ENCODE results near the gene ZSCAN20. TPM values are rescaled to one million over a fixed set of nuclear protein-coding genes. Genes with fewer than 3 reads are reported as not detected.

Gene ZSCAN20
- total RNA-seq, 1 donor from 2014 or later, result 7.1 TPM

GRCh38 chr1:33529957-33530356 lies 57.5 kb downstream of the ZSCAN20 start:
- no peak for DNase-seq (ENCODE audit: low read depth)
- H3K4me3 ChIP-seq (ENCODE audit: low read depth, low read length), result no peak overlapping the region
- H3K36me3 ChIP-seq (ENCODE audit: control insufficient read depth, insufficient read depth, low read length), result no peaks in the 10 kb centered on the region
- TF ChIP-seq, protein P1, sequence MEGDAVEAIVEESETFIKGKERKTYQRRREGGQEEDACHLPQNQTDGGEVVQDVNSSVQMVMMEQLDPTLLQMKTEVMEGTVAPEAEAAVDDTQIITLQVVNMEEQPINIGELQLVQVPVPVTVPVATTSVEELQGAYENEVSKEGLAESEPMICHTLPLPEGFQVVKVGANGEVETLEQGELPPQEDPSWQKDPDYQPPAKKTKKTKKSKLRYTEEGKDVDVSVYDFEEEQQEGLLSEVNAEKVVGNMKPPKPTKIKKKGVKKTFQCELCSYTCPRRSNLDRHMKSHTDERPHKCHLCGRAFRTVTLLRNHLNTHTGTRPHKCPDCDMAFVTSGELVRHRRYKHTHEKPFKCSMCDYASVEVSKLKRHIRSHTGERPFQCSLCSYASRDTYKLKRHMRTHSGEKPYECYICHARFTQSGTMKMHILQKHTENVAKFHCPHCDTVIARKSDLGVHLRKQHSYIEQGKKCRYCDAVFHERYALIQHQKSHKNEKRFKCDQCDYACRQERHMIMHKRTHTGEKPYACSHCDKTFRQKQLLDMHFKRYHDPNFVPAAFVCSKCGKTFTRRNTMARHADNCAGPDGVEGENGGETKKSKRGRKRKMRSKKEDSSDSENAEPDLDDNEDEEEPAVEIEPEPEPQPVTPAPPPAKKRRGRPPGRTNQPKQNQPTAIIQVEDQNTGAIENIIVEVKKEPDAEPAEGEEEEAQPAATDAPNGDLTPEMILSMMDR (IDR thresholded peaks at IDR 0.05; ENCODE audit: insufficient read depth, low read length, poor library complexity, severe bottlenecking), result no peak
- H3K27me3 ChIP-seq (ENCODE audit: control insufficient read depth, insufficient read depth, low read length), result no peaks in the 10 kb centered on the region

GRCh38 chr1:33532250-33532649 lies 59.8 kb downstream of the ZSCAN20 start:
- Histone ChIP-seq H3K27me3 (ENCODE audit: control insufficient read depth, insufficient read depth, low read length) (no peaks in the 10 kb centered on the region), H3K4me3 (ENCODE audit: low read depth, low read length) (no peak overlapping the region), H3K36me3 (ENCODE audit: control insufficient read depth, insufficient read depth, low read length) (no peaks in the 10 kb centered on the region)
- TF ChIP-seq, protein P1 (IDR thresholded peaks at IDR 0.05; ENCODE audit: insufficient read depth, low read length, poor library complexity, severe bottlenecking), result no peak
- no peak for DNase-seq (ENCODE audit: low read depth)

- Histone ChIP-seq H3K27me3 (ENCODE audit: control insufficient read depth, insufficient read depth, low read length) (no peaks in the 10 kb centered on the region), H3K36me3 (ENCODE audit: control insufficient read depth, insufficient read depth, low read length) (no peaks in the 10 kb centered on the region), H3K4me3 (ENCODE audit: low read depth, low read length) (no peak overlapping the region)
- DNase-seq (ENCODE audit: low read depth), result no peak
- TF ChIP-seq, protein P1 (IDR thresholded peaks at IDR 0.05; ENCODE audit: insufficient read depth, low read length, poor library complexity, severe bottlenecking), result no peak
Measured at GRCh38 chr1:33532936-33533335, 60.5 kb downstream of the ZSCAN20 start.

DNA sequence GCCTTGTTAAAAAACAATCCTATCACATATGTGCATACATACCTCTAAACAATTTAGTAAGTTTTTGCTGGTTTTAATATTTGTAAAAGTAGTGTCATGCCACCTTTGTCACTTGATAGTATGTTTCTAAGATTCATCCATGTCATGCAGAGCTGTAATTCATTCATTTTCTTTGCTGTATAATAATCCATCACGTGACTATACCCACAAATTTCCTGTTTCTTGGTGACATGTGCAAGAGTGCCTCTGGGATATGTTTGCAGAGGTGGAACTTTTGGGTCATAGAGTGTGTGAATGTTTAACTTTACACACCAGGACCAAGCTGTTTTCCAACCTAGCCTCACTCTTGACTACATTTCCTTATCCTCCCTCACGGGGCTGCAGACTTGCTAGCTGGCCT lies 62.9 kb downstream of the ZSCAN20 start:
- Histone ChIP-seq H3K36me3 (ENCODE audit: control insufficient read depth, insufficient read depth, low read length) (no peaks in the 10 kb centered on the region), H3K27me3 (ENCODE audit: control insufficient read depth, insufficient read depth, low read length) (no peaks in the 10 kb centered on the region), H3K4me3 (ENCODE audit: low read depth, low read length) (no peak overlapping the region)
- TF ChIP-seq, protein P1 (IDR thresholded peaks at IDR 0.05; ENCODE audit: insufficient read depth, low read length, poor library complexity, severe bottlenecking), result no peak
- DNase-seq (ENCODE audit: low read depth), result no peak

DNA sequence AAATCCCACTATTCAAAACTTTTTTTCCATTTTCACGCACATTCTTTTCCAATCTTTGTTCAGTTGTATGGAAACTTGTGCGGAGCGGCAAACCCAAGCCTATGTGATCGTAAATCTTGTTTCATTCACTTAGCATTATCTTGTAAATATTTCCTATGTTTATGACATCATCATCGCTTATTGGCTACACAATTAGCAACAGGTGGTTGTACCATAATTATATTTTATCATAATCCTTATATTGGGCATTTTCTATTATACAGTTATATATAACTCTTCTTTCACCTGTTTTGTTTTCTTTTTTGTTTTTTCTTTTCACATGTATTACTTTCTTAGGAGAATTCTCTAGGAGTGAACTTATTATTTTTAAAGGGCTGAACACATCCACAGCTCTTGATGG lies 65.4 kb downstream of the ZSCAN20 start:
- TF ChIP-seq, protein P1 (IDR thresholded peaks at IDR 0.05; ENCODE audit: insufficient read depth, low read length, poor library complexity, severe bottlenecking), result no peak
- H3K4me3 ChIP-seq (ENCODE audit: low read depth, low read length), result no peak overlapping the region
- no peaks in the 10 kb centered on the region for H3K27me3 ChIP-seq (ENCODE audit: control insufficient read depth, insufficient read depth, low read length)
- DNase-seq (ENCODE audit: low read depth), result no peak
- H3K36me3 ChIP-seq (ENCODE audit: control insufficient read depth, insufficient read depth, low read length), result no peaks in the 10 kb centered on the region

- H3K27me3 ChIP-seq (ENCODE audit: control insufficient read depth, insufficient read depth, low read length), result no peaks in the 10 kb centered on the region
- no peak for DNase-seq (ENCODE audit: low read depth)
- no peak overlapping the region for H3K4me3 ChIP-seq (ENCODE audit: low read depth, low read length)
- no peaks in the 10 kb centered on the region for H3K36me3 ChIP-seq (ENCODE audit: control insufficient read depth, insufficient read depth, low read length)
- TF ChIP-seq, protein P1 (IDR thresholded peaks at IDR 0.05; ENCODE audit: insufficient read depth, low read length, poor library complexity, severe bottlenecking), result no peak
Measured at GRCh38 chr1:33541966-33542365, 69.5 kb downstream of the ZSCAN20 start.
